ENCODE data around the gene SPANXC.

GRCh38 chrX:141214196-141214595, 28.1 kb downstream of the SPANXC start:
- TF ChIP-seq CTCF (IDR thresholded peaks at IDR 0.05) (no peak), TCF7L2 (IDR thresholded peaks at IDR 0.05; ENCODE audit: low read depth, low read length) (no peak)
- TF ChIP-seq, protein P1, sequence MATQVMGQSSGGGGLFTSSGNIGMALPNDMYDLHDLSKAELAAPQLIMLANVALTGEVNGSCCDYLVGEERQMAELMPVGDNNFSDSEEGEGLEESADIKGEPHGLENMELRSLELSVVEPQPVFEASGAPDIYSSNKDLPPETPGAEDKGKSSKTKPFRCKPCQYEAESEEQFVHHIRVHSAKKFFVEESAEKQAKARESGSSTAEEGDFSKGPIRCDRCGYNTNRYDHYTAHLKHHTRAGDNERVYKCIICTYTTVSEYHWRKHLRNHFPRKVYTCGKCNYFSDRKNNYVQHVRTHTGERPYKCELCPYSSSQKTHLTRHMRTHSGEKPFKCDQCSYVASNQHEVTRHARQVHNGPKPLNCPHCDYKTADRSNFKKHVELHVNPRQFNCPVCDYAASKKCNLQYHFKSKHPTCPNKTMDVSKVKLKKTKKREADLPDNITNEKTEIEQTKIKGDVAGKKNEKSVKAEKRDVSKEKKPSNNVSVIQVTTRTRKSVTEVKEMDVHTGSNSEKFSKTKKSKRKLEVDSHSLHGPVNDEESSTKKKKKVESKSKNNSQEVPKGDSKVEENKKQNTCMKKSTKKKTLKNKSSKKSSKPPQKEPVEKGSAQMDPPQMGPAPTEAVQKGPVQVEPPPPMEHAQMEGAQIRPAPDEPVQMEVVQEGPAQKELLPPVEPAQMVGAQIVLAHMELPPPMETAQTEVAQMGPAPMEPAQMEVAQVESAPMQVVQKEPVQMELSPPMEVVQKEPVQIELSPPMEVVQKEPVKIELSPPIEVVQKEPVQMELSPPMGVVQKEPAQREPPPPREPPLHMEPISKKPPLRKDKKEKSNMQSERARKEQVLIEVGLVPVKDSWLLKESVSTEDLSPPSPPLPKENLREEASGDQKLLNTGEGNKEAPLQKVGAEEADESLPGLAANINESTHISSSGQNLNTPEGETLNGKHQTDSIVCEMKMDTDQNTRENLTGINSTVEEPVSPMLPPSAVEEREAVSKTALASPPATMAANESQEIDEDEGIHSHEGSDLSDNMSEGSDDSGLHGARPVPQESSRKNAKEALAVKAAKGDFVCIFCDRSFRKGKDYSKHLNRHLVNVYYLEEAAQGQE (IDR thresholded peaks at IDR 0.05; ENCODE audit: insufficient read depth in 1 of 2, low read depth in 2 of 2, low read length in 1 of 2): no peak

All from Panc1 (cell line).